Measurements from ENCODE around the gene DPM3. TPM values are rescaled to one million over a fixed set of nuclear protein-coding genes. Genes with fewer than 3 reads are reported as not detected.

The DPM3 gene
- total RNA-seq, 2 experiments from 2014 or later: 17.6 to 20.5 TPM

DNA sequence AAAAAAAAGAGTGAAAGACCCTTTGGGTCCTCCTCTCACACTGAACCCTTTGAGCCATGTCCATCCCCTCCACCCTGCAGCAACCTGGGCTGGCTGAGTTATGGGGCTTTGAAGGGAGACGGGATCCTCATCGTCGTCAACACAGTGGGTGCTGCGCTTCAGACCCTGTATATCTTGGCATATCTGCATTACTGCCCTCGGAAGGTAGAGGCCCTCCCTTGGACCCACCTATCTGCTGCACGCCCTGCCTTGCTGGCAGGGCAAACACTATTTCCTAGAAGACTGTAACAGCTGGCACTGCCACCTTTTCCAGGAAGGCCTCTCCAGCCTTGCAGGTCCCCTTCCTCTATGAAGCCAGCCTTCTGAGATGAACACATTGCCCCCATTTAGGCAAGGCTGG lies 3.6 kb downstream of the DPM3 start:
- no peaks in the 10 kb centered on the region for H3K27me3 ChIP-seq (ENCODE audit: control insufficient read depth in 1 of 2, insufficient read depth in 2 of 2, low read length in 2 of 2)
- H3K4me3 Mint-ChIP-seq: peak overlapping the region; percentile 95
- H3K9me3 ChIP-seq (ENCODE audit: control insufficient read depth in 1 of 2, insufficient read depth in 1 of 2, low read length in 2 of 2): no peaks in the 10 kb centered on the region
- ChIA-PET CTCF (interaction anchor here (1.2 to 1.8 kb wide), 6 partner anchors 31 to 114 kb away, joined by 3 to 8 read pairs (median 6); partner anchors contain the start of gene KRTCAP2), POLR2A (interaction anchor here (2.3 kb wide), 1 partner anchor 10 kb away, joined by 10 read pairs; no protein-coding TSS in a partner anchor)
- peak in 3 of 14 experiments; percentile 17 to 48 (median 37) for DNase-seq
- peak overlapping the region; percentile 97 for H3K4me3 ChIP-seq (ENCODE audit: low read length)
- H3K4me1 Mint-ChIP-seq (ENCODE audit: low read depth): peaks cover 52% of the 10 kb centered on the region
- H3K27ac Mint-ChIP-seq: peak overlapping the region; percentile 98
- TF ChIP-seq, protein P1, sequence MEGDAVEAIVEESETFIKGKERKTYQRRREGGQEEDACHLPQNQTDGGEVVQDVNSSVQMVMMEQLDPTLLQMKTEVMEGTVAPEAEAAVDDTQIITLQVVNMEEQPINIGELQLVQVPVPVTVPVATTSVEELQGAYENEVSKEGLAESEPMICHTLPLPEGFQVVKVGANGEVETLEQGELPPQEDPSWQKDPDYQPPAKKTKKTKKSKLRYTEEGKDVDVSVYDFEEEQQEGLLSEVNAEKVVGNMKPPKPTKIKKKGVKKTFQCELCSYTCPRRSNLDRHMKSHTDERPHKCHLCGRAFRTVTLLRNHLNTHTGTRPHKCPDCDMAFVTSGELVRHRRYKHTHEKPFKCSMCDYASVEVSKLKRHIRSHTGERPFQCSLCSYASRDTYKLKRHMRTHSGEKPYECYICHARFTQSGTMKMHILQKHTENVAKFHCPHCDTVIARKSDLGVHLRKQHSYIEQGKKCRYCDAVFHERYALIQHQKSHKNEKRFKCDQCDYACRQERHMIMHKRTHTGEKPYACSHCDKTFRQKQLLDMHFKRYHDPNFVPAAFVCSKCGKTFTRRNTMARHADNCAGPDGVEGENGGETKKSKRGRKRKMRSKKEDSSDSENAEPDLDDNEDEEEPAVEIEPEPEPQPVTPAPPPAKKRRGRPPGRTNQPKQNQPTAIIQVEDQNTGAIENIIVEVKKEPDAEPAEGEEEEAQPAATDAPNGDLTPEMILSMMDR (IDR thresholded peaks at IDR 0.05): no peak
- peaks cover 7% of the 10 kb centered on the region for H3K36me3 ChIP-seq (ENCODE audit: insufficient read depth, low read length)
- H3K27me3 Mint-ChIP-seq: no peaks in the 10 kb centered on the region
- peaks cover 49% of the 10 kb centered on the region for H3K4me1 ChIP-seq (ENCODE audit: insufficient read depth, low read length)
- H3K9me3 Mint-ChIP-seq: no peaks in the 10 kb centered on the region
- intact Hi-C loops (cut with DNase I, micrococcal nuclease): loop anchor here in 1 of 2 experiments (5.0 kb wide), 1 partner anchor 71 kb away; the partner anchor contains the start of genes MTX1 and THBS3
- ATAC-seq (ENCODE audit: poor library complexity): no peak
- H3K36me3 Mint-ChIP-seq (ENCODE audit: low read depth): peaks cover 36% of the 10 kb centered on the region
- peak overlapping the region; percentile 60 to 99 for H3K27ac ChIP-seq (ENCODE audit: low read depth in 1 of 2, low read length in 2 of 2)

GRCh38 chr1:155135415-155136028 lies 4.8 kb downstream of the DPM3 start, which contains the start of gene SLC50A1:
Gene SLC50A1, plus strand, starts transcription at chr1:155135852. Its CDS starts 60 bp downstream, at chr1:155135912.
- Mint-ChIP-seq H3K27me3 (peaks cover 3% of the 10 kb centered on the region), H3K4me1 (ENCODE audit: low read depth) (peaks cover 54% of the 10 kb centered on the region), H3K27ac (peak within 1 kb of the TSS; percentile 98), H3K9me3 (no peaks in the 10 kb centered on the region), H3K36me3 (ENCODE audit: low read depth) (peaks cover 45% of the 10 kb centered on the region), H3K4me3 (peak within 1 kb of the TSS; percentile 95)
- intact Hi-C loops (cut with DNase I, micrococcal nuclease): loop anchor here in 1 of 2 experiments (5.0 kb wide), 1 partner anchor 72 kb away; the partner anchor contains the start of genes MTX1 and THBS3
- DNase-seq (peak; percentile 83 to 97 (median 89)), ATAC-seq (ENCODE audit: poor library complexity) (peak; percentile 85)
- Histone ChIP-seq H3K4me1 (ENCODE audit: insufficient read depth, low read length) (peaks cover 47% of the 10 kb centered on the region), H3K4me3 (ENCODE audit: low read length) (peak within 1 kb of the TSS; percentile 97), H3K36me3 (ENCODE audit: insufficient read depth, low read length) (peaks cover 7% of the 10 kb centered on the region), H3K27ac (ENCODE audit: low read depth in 1 of 2, low read length in 2 of 2) (peak within 1 kb of the TSS; percentile 98 to 99), H3K9me3 (ENCODE audit: control insufficient read depth in 1 of 2, insufficient read depth in 1 of 2, low read length in 2 of 2) (no peaks in the 10 kb centered on the region), H3K27me3 (ENCODE audit: control insufficient read depth in 1 of 2, insufficient read depth in 2 of 2, low read length in 2 of 2) (no peaks in the 10 kb centered on the region)
- ChIA-PET CTCF (interaction anchor here (0.5 to 2.0 kb wide), 7 partner anchors 32 to 873 kb away, joined by 3 to 7 read pairs (median 4); partner anchors contain the start of gene THBS3), POLR2A (interaction anchor here (0.6 to 2.3 kb wide), 6 partner anchors 9 to 124 kb away, joined by 3 to 10 read pairs (median 4); partner anchors contain the start of gene KRTCAP2)
- TF ChIP-seq, protein P1 (IDR thresholded peaks at IDR 0.05): no peak

- Mint-ChIP-seq H3K36me3 (ENCODE audit: low read depth) (peaks cover 41% of the 10 kb centered on the region), H3K27ac (peak overlapping the region; percentile 98), H3K9me3 (no peaks in the 10 kb centered on the region), H3K4me1 (ENCODE audit: low read depth) (peaks cover 55% of the 10 kb centered on the region), H3K4me3 (peak overlapping the region; percentile 95), H3K27me3 (peaks cover 5% of the 10 kb centered on the region)
- ATAC-seq (ENCODE audit: poor library complexity) (no peak), DNase-seq (peak in 8 of 14 experiments; percentile 7 to 81 (median 32))
- Histone ChIP-seq H3K4me3 (ENCODE audit: low read length) (peak overlapping the region; percentile 97), H3K27me3 (ENCODE audit: control insufficient read depth in 1 of 2, insufficient read depth in 2 of 2, low read length in 2 of 2) (no peaks in the 10 kb centered on the region), H3K4me1 (ENCODE audit: insufficient read depth, low read length) (peaks cover 47% of the 10 kb centered on the region), H3K9me3 (ENCODE audit: control insufficient read depth in 1 of 2, insufficient read depth in 1 of 2, low read length in 2 of 2) (no peaks in the 10 kb centered on the region), H3K27ac (ENCODE audit: low read depth in 1 of 2, low read length in 2 of 2) (peak overlapping the region; percentile 88 to 99), H3K36me3 (ENCODE audit: insufficient read depth, low read length) (peaks cover 7% of the 10 kb centered on the region)
- ChIA-PET CTCF (interaction anchor here (0.5 to 2.0 kb wide), 7 partner anchors 33 to 873 kb away, joined by 3 to 7 read pairs (median 5); partner anchors contain the start of genes KRTCAP2 and THBS3), POLR2A (interaction anchor here (0.6 to 2.3 kb wide), 6 partner anchors 8 to 123 kb away, joined by 3 to 10 read pairs (median 4); partner anchors contain the start of gene KRTCAP2)
- TF ChIP-seq, protein P1 (IDR thresholded peaks at IDR 0.05): no peak
- intact Hi-C loops (cut with DNase I, micrococcal nuclease): loop anchor here in 1 of 2 experiments (5.0 kb wide), 1 partner anchor 72 kb away; the partner anchor contains the start of genes MTX1 and THBS3
Observed at GRCh38 chr1:155134880-155135414, 5.4 kb downstream of the DPM3 start.

Data from CD4-positive, alpha-beta T cell (primary cell).